ENCODE measurements around the gene FZD2. TPM values are rescaled to one million over a fixed set of nuclear protein-coding genes. Genes with fewer than 3 reads are reported as not detected.

Gene FZD2
- total RNA-seq, 6 experiments from 2014 or later = 76.4 to 103 (median 92.8) TPM

DNA sequence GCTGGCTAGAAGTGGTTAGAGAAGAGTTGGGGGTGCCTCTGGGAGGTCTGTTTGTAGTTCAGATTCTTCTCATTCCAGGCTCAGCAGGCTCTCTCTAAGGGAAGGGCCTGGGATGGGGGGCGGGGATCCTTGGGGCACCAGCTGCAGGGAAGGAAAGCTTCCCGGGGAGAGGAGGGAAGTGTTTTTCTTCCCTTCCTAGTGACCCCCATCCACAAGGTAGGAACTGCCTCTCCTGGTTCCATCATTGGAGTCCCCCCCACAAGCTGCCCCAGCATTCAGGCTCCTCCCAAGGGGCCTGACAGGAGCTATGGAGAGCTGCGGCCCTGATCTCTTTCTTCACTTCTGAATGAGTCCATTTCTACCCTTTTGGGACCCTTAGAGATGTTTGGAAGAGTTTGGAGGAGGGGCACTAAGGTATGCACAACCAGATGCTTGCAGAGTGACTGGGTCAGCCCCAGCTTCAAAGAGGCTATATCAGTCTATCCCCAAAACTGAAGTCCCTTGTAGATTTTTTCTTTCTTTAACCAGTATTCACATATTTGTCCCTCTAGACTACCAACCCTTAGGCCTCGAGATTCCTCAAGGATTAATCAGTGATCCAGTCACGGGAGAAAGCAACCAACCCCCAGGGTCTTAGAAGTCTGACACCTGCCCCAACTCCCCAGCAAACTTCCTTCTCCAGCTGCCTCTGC is 13.9 kb upstream of the FZD2 start:
- DNase-seq = peak; percentile 95

DNA sequence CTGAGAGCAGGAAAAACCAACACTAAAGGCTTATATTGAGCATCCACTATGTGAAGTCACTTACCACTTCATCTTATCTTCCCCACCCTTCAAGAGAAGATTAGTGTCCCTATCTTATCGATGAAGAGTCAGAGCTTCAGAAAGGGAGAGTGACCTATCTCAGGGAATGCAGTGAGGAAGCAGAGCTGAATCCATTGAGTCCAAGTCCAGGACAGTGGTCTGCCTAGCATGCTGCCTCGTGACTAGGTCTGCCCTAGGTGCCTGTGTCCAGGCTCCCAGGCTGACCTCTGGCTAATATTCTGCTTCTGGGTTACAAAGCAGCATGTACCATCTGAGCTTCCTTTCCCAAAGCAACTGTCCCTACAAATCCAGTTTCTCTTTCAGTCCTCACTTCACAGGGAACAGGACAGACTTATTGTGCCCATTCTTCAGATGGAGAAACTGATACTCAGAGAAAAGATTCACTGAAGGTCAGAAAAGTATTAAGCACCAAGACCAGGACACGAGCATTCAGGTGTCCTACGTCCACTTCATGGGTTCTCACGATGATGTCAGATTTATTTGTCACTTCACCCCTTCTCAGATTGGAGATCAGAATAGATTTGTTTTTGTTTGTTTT is 13.3 kb upstream of the FZD2 start:
- H3K27ac Mint-ChIP-seq = peak overlapping the region; percentile 95
- H3K27me3 Mint-ChIP-seq (ENCODE audit: insufficient read depth) = peaks cover 9% of the 10 kb centered on the region
- peaks cover 83% of the 10 kb centered on the region for H3K4me1 Mint-ChIP-seq (ENCODE audit: low read depth)
- no peak for DNase-seq
- H3K9me3 Mint-ChIP-seq = no peaks in the 10 kb centered on the region
- TF ChIP-seq, protein P1, sequence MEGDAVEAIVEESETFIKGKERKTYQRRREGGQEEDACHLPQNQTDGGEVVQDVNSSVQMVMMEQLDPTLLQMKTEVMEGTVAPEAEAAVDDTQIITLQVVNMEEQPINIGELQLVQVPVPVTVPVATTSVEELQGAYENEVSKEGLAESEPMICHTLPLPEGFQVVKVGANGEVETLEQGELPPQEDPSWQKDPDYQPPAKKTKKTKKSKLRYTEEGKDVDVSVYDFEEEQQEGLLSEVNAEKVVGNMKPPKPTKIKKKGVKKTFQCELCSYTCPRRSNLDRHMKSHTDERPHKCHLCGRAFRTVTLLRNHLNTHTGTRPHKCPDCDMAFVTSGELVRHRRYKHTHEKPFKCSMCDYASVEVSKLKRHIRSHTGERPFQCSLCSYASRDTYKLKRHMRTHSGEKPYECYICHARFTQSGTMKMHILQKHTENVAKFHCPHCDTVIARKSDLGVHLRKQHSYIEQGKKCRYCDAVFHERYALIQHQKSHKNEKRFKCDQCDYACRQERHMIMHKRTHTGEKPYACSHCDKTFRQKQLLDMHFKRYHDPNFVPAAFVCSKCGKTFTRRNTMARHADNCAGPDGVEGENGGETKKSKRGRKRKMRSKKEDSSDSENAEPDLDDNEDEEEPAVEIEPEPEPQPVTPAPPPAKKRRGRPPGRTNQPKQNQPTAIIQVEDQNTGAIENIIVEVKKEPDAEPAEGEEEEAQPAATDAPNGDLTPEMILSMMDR (IDR thresholded peaks at IDR 0.05) = no peak
- peak overlapping the region; percentile 87 for H3K4me3 Mint-ChIP-seq
- H3K36me3 Mint-ChIP-seq (ENCODE audit: low read depth) = no peaks in the 10 kb centered on the region

More for the DNA sequence above, 13.9 kb upstream of the FZD2 start:
- Mint-ChIP-seq H3K27me3 (ENCODE audit: insufficient read depth) (peaks cover 9% of the 10 kb centered on the region), H3K4me1 (ENCODE audit: low read depth) (peaks cover 76% of the 10 kb centered on the region), H3K36me3 (ENCODE audit: low read depth) (no peaks in the 10 kb centered on the region), H3K4me3 (peak overlapping the region; percentile 87), H3K9me3 (no peaks in the 10 kb centered on the region), H3K27ac (peak overlapping the region; percentile 95)
- TF ChIP-seq, protein P1 (IDR thresholded peaks at IDR 0.05) = no peak

DNA sequence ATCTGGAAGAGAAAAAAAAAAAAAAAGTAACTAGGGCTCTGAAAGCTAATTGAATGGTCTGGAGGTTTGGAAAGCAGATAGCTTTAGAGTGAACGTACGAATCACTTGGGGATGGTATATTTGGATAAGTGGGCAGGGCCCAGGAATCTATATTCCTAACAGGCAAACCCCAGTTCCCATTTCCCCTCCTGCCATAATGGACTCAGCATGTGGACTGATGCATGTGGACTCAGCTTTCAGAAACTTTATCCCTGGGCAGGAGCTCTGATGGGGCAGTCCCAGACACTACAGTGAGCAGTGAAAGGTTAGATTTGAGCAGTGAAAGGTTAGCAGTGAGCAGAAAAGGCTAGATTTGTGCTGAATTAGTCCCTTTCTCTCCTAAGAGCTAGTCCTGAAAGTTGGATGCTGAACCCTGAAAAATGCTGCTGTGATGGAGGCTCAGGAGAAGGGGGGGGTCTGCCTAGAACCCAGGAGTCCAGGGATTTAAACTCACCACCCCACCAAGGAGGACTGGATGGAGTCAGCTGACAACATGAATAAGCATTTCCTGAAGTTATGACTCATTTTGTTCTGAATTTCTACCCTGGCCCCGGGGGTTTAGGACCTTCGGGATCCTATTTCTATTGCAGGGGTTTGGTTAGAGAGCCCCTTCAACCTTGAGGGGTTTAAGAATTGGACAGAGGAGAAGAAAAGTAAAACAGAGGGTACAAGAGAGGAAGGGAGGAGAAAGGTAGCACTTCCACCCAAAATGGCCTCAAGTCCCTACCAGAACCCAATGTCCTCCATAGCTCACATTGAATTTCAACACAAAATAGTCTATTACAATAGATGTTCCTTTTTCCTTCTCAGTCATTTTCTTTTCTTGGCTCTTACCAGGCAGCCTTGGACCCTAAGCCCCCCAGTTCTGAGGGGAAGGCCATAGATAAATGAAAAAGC is 10.3 kb upstream of the FZD2 start:
- H3K27ac Mint-ChIP-seq = peak overlapping the region; percentile 95
- DNase-seq = peak; percentile 49
- H3K36me3 Mint-ChIP-seq (ENCODE audit: low read depth) = no peaks in the 10 kb centered on the region
- no peaks in the 10 kb centered on the region for H3K9me3 Mint-ChIP-seq
- peak overlapping the region; percentile 44 for H3K4me3 Mint-ChIP-seq
- TF ChIP-seq, protein P1 (IDR thresholded peaks at IDR 0.05) = no peak
- H3K4me1 Mint-ChIP-seq (ENCODE audit: low read depth) = peaks cover 81% of the 10 kb centered on the region
- H3K27me3 Mint-ChIP-seq (ENCODE audit: insufficient read depth) = peaks cover 9% of the 10 kb centered on the region

DNA sequence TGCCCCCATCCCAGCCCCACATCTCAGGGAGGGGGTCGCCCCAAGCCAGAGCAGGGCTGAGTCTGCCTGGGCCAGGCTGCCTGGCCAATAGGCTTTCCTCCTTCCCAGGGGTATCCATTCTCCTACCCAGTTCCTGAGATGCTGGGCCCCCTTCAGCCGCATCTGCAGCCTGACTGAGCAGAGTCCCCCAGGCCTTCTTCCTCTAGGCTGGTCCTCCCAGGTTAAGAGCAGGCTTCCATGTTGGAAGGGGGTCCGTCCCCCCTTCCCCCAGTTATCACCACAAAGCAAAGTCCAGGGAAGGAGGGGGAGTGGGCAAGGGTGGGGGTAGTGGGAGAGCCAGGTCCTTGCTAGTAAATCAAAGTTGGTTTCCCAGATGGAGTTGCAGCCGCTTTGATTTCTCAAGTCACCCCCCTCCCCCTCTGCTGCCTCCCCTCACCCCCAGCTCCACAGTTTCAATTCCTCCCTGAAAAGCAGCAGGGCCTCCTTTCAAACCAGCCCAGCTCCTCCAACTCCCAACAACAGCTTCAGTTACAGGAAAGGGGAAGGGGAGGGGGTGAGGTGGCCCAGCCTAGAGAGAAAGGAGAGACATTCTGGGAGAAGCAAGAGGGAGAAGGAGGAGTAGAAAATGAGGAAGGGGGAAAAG is 9.5 kb upstream of the FZD2 start:
- no peak for DNase-seq
- H3K27ac Mint-ChIP-seq = peak overlapping the region; percentile 95
- peak overlapping the region; percentile 44; the same call in 1 of the 2 replicates for H3K4me3 Mint-ChIP-seq
- H3K4me1 Mint-ChIP-seq (ENCODE audit: low read depth) = peaks cover 81% of the 10 kb centered on the region
- no peaks in the 10 kb centered on the region for H3K36me3 Mint-ChIP-seq (ENCODE audit: low read depth)
- H3K27me3 Mint-ChIP-seq (ENCODE audit: insufficient read depth) = peaks cover 7% of the 10 kb centered on the region
- no peaks in the 10 kb centered on the region for H3K9me3 Mint-ChIP-seq
- TF ChIP-seq, protein P1 (IDR thresholded peaks at IDR 0.05) = no peak

Measured in HFFc6 (cell line).